GM10847 (cell line): ENCODE results near the gene KRTAP19-3.

Experiments used
- POLR2A ChIP-seq: IDR thresholded peaks from 2 replicates; pipeline ENCODE4 v1.6.1; 2011; ENCODE audit not compliant: insufficient read length; ENCODE audit errors: extremely low read depth

KRTAP19-3 gene

GRCh38 chr21:30491963-30492428, at the start of gene KRTAP19-3:
KRTAP19-3 (minus strand) TSS chr21:30492013; CDS start chr21:30491957, 56 bp downstream.
- no peak for TF ChIP-seq POLR2A

- no peak for TF ChIP-seq POLR2A
These were observed 27.1 kb upstream of the KRTAP19-3 start for GRCh38 chr21:30518876-30519275.

GRCh38 chr21:30515681-30516080, 23.9 kb upstream of the KRTAP19-3 start:
- TF ChIP-seq POLR2A: no peak

GRCh38 chr21:30502041-30502440, 10.2 kb upstream of the KRTAP19-3 start, which contains the start of gene KRTAP19-5:
KRTAP19-5 (minus strand) TSS chr21:30502141; CDS start chr21:30502090, 51 bp downstream.
- TF ChIP-seq POLR2A: no peak

- TF ChIP-seq POLR2A: no peak
These were observed 5.3 kb upstream of the KRTAP19-3 start, which contains the start of gene KRTAP19-4 for GRCh38 chr21:30497065-30497464. KRTAP19-4 (minus strand) TSS chr21:30497165; CDS start chr21:30497110, 55 bp downstream.

GRCh38 chr21:30487336-30487735, 4.5 kb downstream of the KRTAP19-3 start, which contains the start of gene KRTAP19-2:
KRTAP19-2 (minus strand) TSS chr21:30487436; CDS start chr21:30487348, 88 bp downstream.
- TF ChIP-seq POLR2A: no peak

- no peak for TF ChIP-seq POLR2A
These were observed 5.6 kb downstream of the KRTAP19-3 start for GRCh38 chr21:30486180-30486579.

- TF ChIP-seq POLR2A: no peak
These were observed 9.7 kb downstream of the KRTAP19-3 start for GRCh38 chr21:30482130-30482529.

GRCh38 chr21:30480145-30480544, 11.7 kb downstream of the KRTAP19-3 start, which contains the start of gene KRTAP19-1:
KRTAP19-1 (minus strand) TSS chr21:30480367; CDS start chr21:30480317, 50 bp downstream.
- TF ChIP-seq POLR2A: no peak

- no peak for TF ChIP-seq POLR2A
These were observed 12.6 kb downstream of the KRTAP19-3 start for GRCh38 chr21:30479259-30479658.

GRCh38 chr21:30478004-30478403, 13.8 kb downstream of the KRTAP19-3 start:
- TF ChIP-seq POLR2A: no peak

GRCh38 chr21:30468900-30469714, 22.7 kb downstream of the KRTAP19-3 start:
- TF ChIP-seq POLR2A: no peak

- no peak for TF ChIP-seq POLR2A
These were observed 28.1 kb downstream of the KRTAP19-3 start for GRCh38 chr21:30463713-30464112.

GRCh38 chr21:30448514-30448913, 43.3 kb downstream of the KRTAP19-3 start:
- TF ChIP-seq POLR2A: no peak

- no peak for TF ChIP-seq POLR2A
These were observed 44.8 kb downstream of the KRTAP19-3 start for GRCh38 chr21:30447056-30447455.

- no peak for TF ChIP-seq POLR2A
These were observed 47.6 kb downstream of the KRTAP19-3 start for GRCh38 chr21:30444204-30444603.
